Kidney epithelial cell (primary cell): ENCODE results near the gene CFAP100. TPM values are rescaled to one million over a fixed set of nuclear protein-coding genes. Genes with fewer than 3 reads are reported as not detected.

Source experiments
- DNase-seq: peaks from one replicate; pipeline ENCODE4 v3.0.0-alpha.2; 2010; ENCODE audit warnings: low read depth
- H3K27me3 ChIP-seq: 2 replicates; pipeline ENCODE4 v1.6.0; 2011; ENCODE audit warnings: low read length; ENCODE audit not compliant: control insufficient read depth, insufficient read depth
- H3K36me3 ChIP-seq: 2 replicates; pipeline ENCODE4 v1.5.1; 2011; ENCODE audit warnings: low read length; ENCODE audit not compliant: control insufficient read depth, insufficient read depth
- H3K4me3 ChIP-seq: 2 replicates; pipeline ENCODE4 v1.5.1; 2011; ENCODE audit warnings: low read depth, mild to moderate bottlenecking, control low read depth, low read length
- total RNA-seq: library from RNA; depleted of rRNA; stranded (reverse); fragments of >200 nt; gene quantifications from 2 replicates; pipeline ENCODE4 v1.2.3, GENCODE V29; 2015
- TF ChIP-seq, protein P1 (sequence below): IDR thresholded peaks from 2 replicates; pipeline ENCODE4 v1.5.1; 2011; ENCODE audit warnings: mild to moderate bottlenecking, moderate library complexity, low read length, control low read depth, inconsistent platforms; ENCODE audit not compliant: insufficient read depth, poor library complexity, severe bottlenecking

CFAP100 gene
- total RNA-seq, 1 donor from 2014 or later, result not detected

DNA sequence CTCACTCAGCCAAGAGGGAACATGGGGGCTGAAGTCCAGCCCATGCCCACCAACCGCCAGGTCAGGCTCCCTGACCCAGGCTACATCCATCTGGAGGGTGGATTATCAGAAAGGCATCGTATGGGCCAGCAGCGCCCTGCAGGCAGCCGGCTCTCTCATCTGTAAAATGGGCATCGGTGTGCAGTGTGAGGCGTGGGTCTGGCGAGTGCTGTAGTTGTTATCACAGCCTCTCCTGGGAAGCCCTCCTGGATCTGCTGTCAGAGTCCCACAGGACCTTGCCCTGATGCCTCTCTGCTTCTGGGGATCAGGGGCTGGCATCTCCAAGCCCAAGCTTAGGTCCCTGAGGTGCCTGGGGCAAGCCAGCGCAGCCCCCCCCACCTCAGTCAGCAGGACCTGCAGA is 27.4 kb downstream of the CFAP100 start:
- no peak overlapping the region for H3K4me3 ChIP-seq
- no peaks in the 10 kb centered on the region for H3K36me3 ChIP-seq
- TF ChIP-seq, protein P1, sequence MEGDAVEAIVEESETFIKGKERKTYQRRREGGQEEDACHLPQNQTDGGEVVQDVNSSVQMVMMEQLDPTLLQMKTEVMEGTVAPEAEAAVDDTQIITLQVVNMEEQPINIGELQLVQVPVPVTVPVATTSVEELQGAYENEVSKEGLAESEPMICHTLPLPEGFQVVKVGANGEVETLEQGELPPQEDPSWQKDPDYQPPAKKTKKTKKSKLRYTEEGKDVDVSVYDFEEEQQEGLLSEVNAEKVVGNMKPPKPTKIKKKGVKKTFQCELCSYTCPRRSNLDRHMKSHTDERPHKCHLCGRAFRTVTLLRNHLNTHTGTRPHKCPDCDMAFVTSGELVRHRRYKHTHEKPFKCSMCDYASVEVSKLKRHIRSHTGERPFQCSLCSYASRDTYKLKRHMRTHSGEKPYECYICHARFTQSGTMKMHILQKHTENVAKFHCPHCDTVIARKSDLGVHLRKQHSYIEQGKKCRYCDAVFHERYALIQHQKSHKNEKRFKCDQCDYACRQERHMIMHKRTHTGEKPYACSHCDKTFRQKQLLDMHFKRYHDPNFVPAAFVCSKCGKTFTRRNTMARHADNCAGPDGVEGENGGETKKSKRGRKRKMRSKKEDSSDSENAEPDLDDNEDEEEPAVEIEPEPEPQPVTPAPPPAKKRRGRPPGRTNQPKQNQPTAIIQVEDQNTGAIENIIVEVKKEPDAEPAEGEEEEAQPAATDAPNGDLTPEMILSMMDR, result no peak
- no peaks in the 10 kb centered on the region for H3K27me3 ChIP-seq
- DNase-seq, result no peak

DNA sequence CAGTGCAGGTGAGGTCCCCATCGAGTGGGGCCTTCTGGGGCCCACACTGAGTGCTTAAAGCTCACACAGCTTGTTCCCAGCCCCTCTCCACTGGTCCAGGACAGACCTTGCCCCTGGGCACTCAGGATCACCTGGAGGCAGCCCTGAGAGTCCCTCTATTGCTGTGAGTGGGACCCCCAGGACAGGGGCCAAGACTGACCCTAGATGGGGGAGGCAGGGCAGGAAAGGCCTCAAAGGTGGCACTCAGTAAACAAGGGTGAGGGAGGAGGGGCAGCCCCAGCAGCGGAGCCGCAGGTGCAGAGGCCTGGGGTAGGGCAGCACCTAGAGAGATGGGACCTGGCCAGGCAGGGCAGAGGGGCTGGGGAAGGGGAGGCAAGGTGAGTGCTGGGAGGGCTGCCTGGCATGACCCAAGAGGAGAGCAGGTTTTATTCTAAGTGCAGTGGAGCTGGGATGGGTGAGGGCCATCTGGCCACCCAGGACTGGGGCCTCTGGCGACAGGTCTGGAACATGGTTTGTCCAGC is 27.9 kb downstream of the CFAP100 start:
- no peaks in the 10 kb centered on the region for H3K27me3 ChIP-seq
- TF ChIP-seq, protein P1, result no peak
- H3K4me3 ChIP-seq, result no peak overlapping the region
- DNase-seq, result no peak
- H3K36me3 ChIP-seq, result no peaks in the 10 kb centered on the region

DNA sequence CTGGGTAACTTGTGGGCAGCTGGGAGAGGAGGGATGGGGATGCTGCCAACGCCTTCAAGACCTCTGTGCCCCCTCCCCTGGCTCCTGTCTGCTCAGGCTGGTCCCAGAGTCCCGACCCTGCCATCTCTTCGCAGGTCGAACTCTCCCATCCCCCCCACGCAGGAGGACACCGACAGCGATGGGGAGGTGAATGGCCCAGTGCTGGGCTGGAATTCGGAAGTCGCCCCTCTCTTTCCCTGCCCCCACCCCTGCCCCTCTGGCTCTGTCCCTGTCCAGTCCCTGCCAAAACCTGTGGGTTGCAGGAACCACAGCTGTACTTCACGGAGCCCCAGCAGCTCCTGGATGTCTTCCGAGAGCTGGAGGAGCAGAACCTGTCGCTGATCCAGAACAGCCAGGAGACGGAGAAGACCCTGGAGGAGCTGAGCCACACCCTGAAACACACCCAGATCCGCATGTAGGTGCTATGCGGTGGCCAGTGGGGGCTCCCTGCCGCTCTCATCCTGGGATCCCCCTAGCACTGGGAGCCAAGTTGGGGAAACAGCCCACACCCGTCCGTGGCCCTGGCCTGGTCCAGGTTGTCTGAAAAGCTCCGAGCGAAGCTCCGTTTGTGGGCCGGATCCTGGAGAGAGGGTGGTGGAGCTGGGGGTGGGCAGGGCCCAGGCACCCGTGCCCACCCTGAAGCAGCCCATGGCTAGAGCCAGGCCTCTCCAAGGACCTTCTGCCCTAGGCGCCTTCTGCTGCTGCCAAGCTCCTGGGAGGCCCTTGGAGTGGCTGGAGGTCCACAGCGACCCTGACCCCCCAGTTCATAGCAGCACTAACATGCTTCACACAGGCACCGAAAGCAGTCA is 28.7 kb downstream of the CFAP100 start:
- no peaks in the 10 kb centered on the region for H3K27me3 ChIP-seq
- H3K36me3 ChIP-seq, result no peaks in the 10 kb centered on the region
- DNase-seq, result no peak
- TF ChIP-seq, protein P1, result no peak
- no peak overlapping the region for H3K4me3 ChIP-seq

DNA sequence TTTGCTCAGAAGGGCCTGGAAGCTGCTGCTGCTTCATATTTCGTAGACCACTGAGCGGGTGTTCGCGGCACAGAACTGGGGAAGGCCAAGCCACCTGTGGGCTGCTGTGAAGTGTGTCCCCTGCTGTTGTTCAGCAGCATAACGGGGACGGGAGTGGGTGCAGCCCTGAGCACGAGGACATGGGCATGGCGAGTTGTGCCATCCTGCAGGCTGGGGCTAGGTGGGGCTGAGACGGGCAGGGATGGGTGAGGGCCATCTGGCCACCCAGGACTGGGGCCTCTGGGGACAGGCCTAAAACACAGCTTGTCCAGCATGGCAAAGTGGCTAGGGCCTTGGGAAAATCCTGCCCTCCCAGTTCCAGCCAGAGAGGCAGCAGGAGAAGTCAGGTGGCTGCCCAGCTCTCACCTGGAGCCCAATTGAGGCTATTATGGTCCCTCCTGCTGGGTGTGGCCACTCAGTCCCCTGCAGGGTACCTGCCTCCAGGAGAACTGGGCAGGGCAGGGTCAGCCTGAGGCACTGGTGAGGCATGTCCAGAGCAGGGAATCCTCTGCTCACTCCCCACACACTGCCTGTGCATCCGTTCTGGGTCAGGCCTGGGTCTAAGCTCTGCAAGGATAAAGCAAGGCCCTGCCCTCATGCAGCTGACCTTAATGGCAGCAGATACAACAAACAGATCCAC is 29.5 kb downstream of the CFAP100 start:
- TF ChIP-seq, protein P1, result no peak
- Histone ChIP-seq H3K36me3 (no peaks in the 10 kb centered on the region), H3K27me3 (no peaks in the 10 kb centered on the region), H3K4me3 (no peak overlapping the region)
- no peak for DNase-seq

DNA sequence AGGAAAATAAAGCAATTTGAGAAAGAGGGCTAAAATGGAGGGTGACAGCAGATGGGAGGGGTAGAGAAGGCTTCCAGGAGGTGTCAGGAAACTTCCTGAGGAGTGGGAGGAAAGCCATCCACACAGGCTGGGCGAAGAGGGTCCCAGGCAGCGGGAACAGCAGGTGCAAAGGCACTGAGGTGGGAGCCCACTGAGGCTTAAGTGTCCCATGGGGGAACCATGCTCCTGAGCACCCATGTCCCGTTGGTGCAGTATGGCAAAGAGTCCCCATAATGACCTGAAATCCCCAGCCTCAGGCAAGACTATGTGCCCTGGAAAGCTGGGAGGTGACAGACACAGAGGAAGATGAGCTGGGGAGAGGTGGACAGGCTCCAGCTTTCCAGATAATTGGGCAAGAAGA is 30.0 kb downstream of the CFAP100 start:
- TF ChIP-seq, protein P1, result no peak
- no peaks in the 10 kb centered on the region for H3K27me3 ChIP-seq
- H3K36me3 ChIP-seq, result no peaks in the 10 kb centered on the region
- no peak overlapping the region for H3K4me3 ChIP-seq
- no peak for DNase-seq
